Sigmoid colon (tissue), 4 donors: ENCODE measurements around the gene GLG1.

Experiments used
- CTCF ChIP-seq, 4 experiments: fragments of 450-650 bp in 3 of 4; fragments of 200-600 bp in 1 of 4; IDR thresholded peaks; one replicate each; pipeline ENCODE4 v1.5.1; 2016 to 2019; ENCODE audit warnings: antibody characterized with exemption in 4 of 4, mild to moderate bottlenecking in 3 of 4, moderate library complexity in 2 of 4
- EP300 ChIP-seq, 4 donors: sonication (generic); formaldehyde crosslinking; IDR thresholded peaks; one replicate each; pipeline ENCODE4 v1.6.1; 2017; ENCODE audit warnings: antibody characterized with exemption in 4 of 4

- no peak for TF ChIP-seq CTCF (IDR thresholded peaks at IDR 0.05)
- TF ChIP-seq EP300 (IDR thresholded peaks at IDR 0.05) = no peak
Observed at GRCh38 chr16:74575175-74575806, 31.6 kb downstream of the GLG1 start.
